Kidney (tissue), 14 donors: ENCODE data around the gene PSMD9. TPM values are rescaled to one million over a fixed set of nuclear protein-coding genes. Genes with fewer than 3 reads are reported as not detected.
A peak's percentile ranks its signal among the peaks of the same experiment; 100 is the strongest.

Experiments used
- DNase-seq, 5 donors: peaks; one replicate each; pipeline ENCODE4 v3.0.0-alpha.2; 2013 to 2020
- FAIRE-seq: peaks from 2 replicates; lab custom pipeline; 2012; peaks lifted over from hg19 to GRCh38; lab: Jason Lieb, UNC
- H3K27ac ChIP-seq, 2 donors: one replicate each; pipeline ENCODE4 v1.7.0; 2013; ENCODE audit warnings: low read depth in 2 of 2, low read length in 2 of 2, inconsistent platforms in 1 of 2
- H3K27me3 ChIP-seq: one replicate; pipeline ENCODE4 v1.7.1; 2013; ENCODE audit warnings: low read length, inconsistent platforms; ENCODE audit not compliant: control insufficient read depth, insufficient read depth
- H3K36me3 ChIP-seq, 3 donors: one replicate each; pipeline versions ENCODE4 v1.7.0 to v1.7.1; 2013; ENCODE audit warnings: low read length in 3 of 3, control low read depth in 1 of 3, inconsistent platforms in 1 of 3; ENCODE audit not compliant: insufficient read depth in 3 of 3, control insufficient read depth in 2 of 3
- H3K4me1 ChIP-seq, 3 donors: one replicate each; pipeline versions ENCODE4 v1.7.0 to v1.7.1; 2013; ENCODE audit warnings: low read length in 3 of 3, inconsistent platforms in 1 of 3, low read depth in 1 of 3; ENCODE audit not compliant: control insufficient read depth in 2 of 3, insufficient read depth in 2 of 3
- H3K4me3 ChIP-seq, 3 donors: one replicate each; pipeline versions ENCODE4 v1.7.0 to v1.8.1; 2013; ENCODE audit warnings: low read length in 3 of 3, control low read depth in 1 of 3, inconsistent platforms in 1 of 3
- H3K9ac ChIP-seq, 3 donors: one replicate each; pipeline versions ENCODE4 v1.7.0 to v1.7.1; 2013; ENCODE audit warnings: low read length in 3 of 3, control low read depth in 1 of 3, inconsistent platforms in 1 of 3
- H3K9me3 ChIP-seq, 3 donors: one replicate each; pipeline versions ENCODE4 v1.7.0 to v1.7.1; 2013; ENCODE audit warnings: low read length in 3 of 3, control low read depth in 1 of 3, inconsistent platforms in 1 of 3; ENCODE audit not compliant: control insufficient read depth in 2 of 3, insufficient read depth in 1 of 3
- CTCF ChIP-seq: IDR thresholded peaks from 3 replicates; pipeline ENCODE4 v1.5.1; 2012; ENCODE audit warnings: mild to moderate bottlenecking, moderate library complexity, borderline replicate concordance; ENCODE audit not compliant: insufficient read depth; ENCODE audit errors: extremely low read depth
- intact Hi-C: fragments of 100-400 bp; cut with DNase I; formaldehyde crosslinking; loops from one replicate; pipeline ENCODE4 v1.11.1; 2022
- polyA plus RNA-seq: library from polyadenylated mRNA; stranded (reverse); fragments of 350-450 nt; fragmentation: Illumina TruSeq; extraction: RNeasy Lipid Tissue Mini Kit (QIAGEN cat#74804); gene quantifications from one replicate; pipeline ENCODE4 v1.2.3, GENCODE V29; 2014; ENCODE audit warnings: low read depth, low replicate concordance; ENCODE audit not compliant: insufficient read depth
- total RNA-seq: library from RNA; stranded (reverse); fragmentation: NEBNext Ultra II Directional; extraction: Animal tissue kit (Norgen Biotek cat#: 25700); gene quantifications from one replicate; pipeline ENCODE4 v1.2.1, GENCODE V29; 2021
- donor health status: control.
- donor health status: control.
- donor health status: control.
- donor health status: control.
- donor health status: control.
- donor health status: DM: yes; HTN: yes; CAD: no.
- donor health status: Normal renal cell carcinoma (clear cell type).

PSMD9 gene
- total and polyA plus RNA-seq, 2 donors from 2014 or later, result 54.9 to 115 TPM

- H3K9ac ChIP-seq, result no peak overlapping the region
- no peak overlapping the region for H3K27ac ChIP-seq
- H3K9me3 ChIP-seq, result no peaks in the 10 kb centered on the region
- intact Hi-C loops, result no loop called here
- no peak for TF ChIP-seq CTCF
- no peak for DNase-seq
- H3K36me3 ChIP-seq, result peaks cover 0 to 4% (median 0%) of the 10 kb centered on the region in 3 donors
- no peak for FAIRE-seq
- H3K4me3 ChIP-seq, result no peak overlapping the region
- no peaks in the 10 kb centered on the region for H3K4me1 ChIP-seq
- no peaks in the 10 kb centered on the region for H3K27me3 ChIP-seq
Measured at GRCh38 chr12:121953695-121954094, 65.1 kb downstream of the PSMD9 start.

- DNase-seq (no peak), FAIRE-seq (no peak)
- no peaks in the 10 kb centered on the region for H3K27me3 ChIP-seq
- no peaks in the 10 kb centered on the region for H3K36me3 ChIP-seq
- H3K27ac ChIP-seq, result no peak overlapping the region
- intact Hi-C loops, result no loop called here
- no peaks in the 10 kb centered on the region for H3K4me1 ChIP-seq
- TF ChIP-seq CTCF, result peak; percentile 56
- H3K4me3 ChIP-seq, result no peak overlapping the region
- H3K9ac ChIP-seq, result peak overlapping the region in 1 of 3 donors; percentile 1
- H3K9me3 ChIP-seq, result no peaks in the 10 kb centered on the region
Measured at GRCh38 chr12:121955258-121956237, 67.0 kb downstream of the PSMD9 start.

GRCh38 chr12:121957861-121958515 is 69.4 kb downstream of the PSMD9 start:
- no peak overlapping the region for H3K4me3 ChIP-seq
- no peak for FAIRE-seq
- DNase-seq, result no peak
- H3K9ac ChIP-seq, result no peak overlapping the region
- H3K9me3 ChIP-seq, result no peaks in the 10 kb centered on the region
- no peak for TF ChIP-seq CTCF
- H3K4me1 ChIP-seq, result no peaks in the 10 kb centered on the region
- intact Hi-C loops, result no loop called here
- no peak overlapping the region for H3K27ac ChIP-seq
- peaks cover 0 to 12% (median 0%) of the 10 kb centered on the region in 3 donors for H3K36me3 ChIP-seq
- H3K27me3 ChIP-seq, result no peaks in the 10 kb centered on the region
